ENCODE measurements around the gene RALGDS. TPM values are rescaled to one million over a fixed set of nuclear protein-coding genes. Genes with fewer than 3 reads are reported as not detected.

RALGDS gene
- total and polyA plus RNA-seq, 7 experiments from 2014 or later = 17.8 to 123 (median 76.9) TPM

DNA sequence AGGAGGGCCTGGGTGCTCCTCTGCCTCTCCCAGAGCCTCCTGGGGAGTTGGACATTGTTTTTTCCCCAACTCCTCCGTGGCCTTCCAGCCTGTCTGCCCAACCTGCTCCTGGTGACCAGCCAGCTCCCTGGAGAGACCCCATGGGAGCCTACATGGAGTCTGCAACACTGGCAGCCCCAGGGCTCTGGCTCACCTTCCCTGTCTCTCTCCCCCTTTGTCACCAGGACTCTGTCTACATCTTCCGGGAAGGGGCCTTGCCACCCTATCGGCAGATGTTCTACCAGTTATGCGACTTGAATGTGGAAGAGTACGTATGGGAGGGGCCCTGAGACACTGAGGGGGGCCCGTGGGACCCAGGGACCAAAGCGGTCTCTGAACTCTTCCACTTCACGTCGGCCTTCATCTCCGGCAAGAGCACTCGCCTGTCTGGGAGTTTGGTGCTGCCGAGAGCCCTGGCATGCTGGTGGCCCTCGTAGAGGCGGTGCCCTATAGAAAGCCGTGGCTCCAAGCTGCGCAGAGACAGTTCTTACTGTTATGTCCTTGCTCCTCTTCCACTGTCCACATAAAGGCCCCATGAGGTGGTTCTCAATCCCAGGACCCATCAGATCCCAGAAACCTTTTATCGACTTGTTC is 65.1 kb downstream of the RALGDS start:
- H3K4me3 Mint-ChIP-seq = peak overlapping the region in 7 of 10 donors; percentile 48 to 85 (median 77)
- H3K36me3 Mint-ChIP-seq = peaks cover 0 to 22% (median 9%) of the 10 kb centered on the region in 5 donors
- peak overlapping the region; percentile 75 to 95 (median 90) for H3K27ac Mint-ChIP-seq
- ATAC-seq (no peak), DNase-seq (no peak)
- no peaks in the 10 kb centered on the region for H3K27me3 Mint-ChIP-seq
- H3K36me3 ChIP-seq (ENCODE audit: control insufficient read depth in 2 of 3, insufficient read depth in 3 of 3, low read length in 3 of 3) = peaks cover 0 to 53% (median 12%) of the 10 kb centered on the region in 3 experiments
- H3K27me3 ChIP-seq (ENCODE audit: control insufficient read depth in 2 of 2, insufficient read depth in 2 of 2, low read length in 2 of 2) = no peaks in the 10 kb centered on the region
- peak overlapping the region; percentile 50 for H3K27ac ChIP-seq (ENCODE audit: low read depth, low read length)
- ChIA-PET POLR2A (interaction anchor here (0.5 to 2.6 kb wide), 3 partner anchors 25 to 702 kb away, joined by 3 to 18 read pairs (median 3); partner anchors contain the start of gene GTF3C5), CTCF (interaction anchor here (1.1 kb wide), 2 partner anchors 26 to 34 kb away, joined by 3 to 4 read pairs; no protein-coding TSS in a partner anchor)
- H3K9me3 ChIP-seq (ENCODE audit: control insufficient read depth in 2 of 3, low read length in 3 of 3) = no peaks in the 10 kb centered on the region
- H3K9me3 Mint-ChIP-seq = no peaks in the 10 kb centered on the region
- no peak overlapping the region for H3K4me3 ChIP-seq (ENCODE audit: low read length)
- intact Hi-C loops (cut with micrococcal nuclease) = no loop called here
- H3K4me1 ChIP-seq (ENCODE audit: control insufficient read depth in 2 of 2, insufficient read depth in 2 of 2, low read length in 2 of 2) = peaks cover 5 to 49% of the 10 kb centered on the region in 2 donors
- H3K4me1 Mint-ChIP-seq = peaks cover 26 to 54% (median 44%) of the 10 kb centered on the region in 7 donors

DNA sequence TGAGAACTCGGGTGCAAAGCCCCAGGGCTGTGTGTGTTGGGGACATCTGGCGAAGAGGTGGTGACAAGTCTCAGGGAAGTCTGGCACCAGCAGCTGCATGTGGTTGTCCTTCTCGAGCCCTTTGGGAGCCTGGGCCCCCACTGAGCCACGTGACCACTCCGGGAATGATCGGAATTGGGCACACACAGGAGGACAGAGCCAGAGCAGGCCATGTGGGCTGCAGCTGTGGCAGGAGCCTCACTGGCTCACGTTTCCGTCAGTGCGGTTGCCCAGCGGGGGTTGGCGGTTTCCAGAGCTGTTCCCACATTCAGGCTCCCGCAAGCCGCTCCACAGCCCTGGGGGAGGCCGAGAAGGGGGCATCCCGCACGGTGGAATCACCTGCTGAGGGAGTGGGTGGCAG is 66.1 kb downstream of the RALGDS start:
- no peaks in the 10 kb centered on the region for H3K9me3 Mint-ChIP-seq
- ATAC-seq (no peak), DNase-seq (no peak)
- ChIA-PET POLR2A (no interaction called here), CTCF (no interaction called here)
- peak overlapping the region in 2 of 9 donors; percentile 74 to 84 for H3K27ac Mint-ChIP-seq
- peaks cover 23 to 46% (median 39%) of the 10 kb centered on the region in 7 donors for H3K4me1 Mint-ChIP-seq
- H3K27me3 Mint-ChIP-seq = no peaks in the 10 kb centered on the region
- Histone ChIP-seq H3K36me3 (ENCODE audit: control insufficient read depth in 2 of 3, insufficient read depth in 3 of 3, low read length in 3 of 3) (peaks cover 0 to 62% (median 13%) of the 10 kb centered on the region in 3 experiments), H3K4me3 (ENCODE audit: low read length) (no peak overlapping the region), H3K4me1 (ENCODE audit: control insufficient read depth in 2 of 2, insufficient read depth in 2 of 2, low read length in 2 of 2) (peaks cover 5 to 43% of the 10 kb centered on the region in 2 donors), H3K9me3 (ENCODE audit: control insufficient read depth in 2 of 3, low read length in 3 of 3) (no peaks in the 10 kb centered on the region), H3K27me3 (ENCODE audit: control insufficient read depth in 2 of 2, insufficient read depth in 2 of 2, low read length in 2 of 2) (no peaks in the 10 kb centered on the region), H3K27ac (ENCODE audit: low read depth, low read length) (no peak overlapping the region)
- H3K36me3 Mint-ChIP-seq = peaks cover 0 to 27% (median 9%) of the 10 kb centered on the region in 5 donors
- intact Hi-C loops (cut with micrococcal nuclease) = no loop called here
- H3K4me3 Mint-ChIP-seq = no peak overlapping the region

DNA sequence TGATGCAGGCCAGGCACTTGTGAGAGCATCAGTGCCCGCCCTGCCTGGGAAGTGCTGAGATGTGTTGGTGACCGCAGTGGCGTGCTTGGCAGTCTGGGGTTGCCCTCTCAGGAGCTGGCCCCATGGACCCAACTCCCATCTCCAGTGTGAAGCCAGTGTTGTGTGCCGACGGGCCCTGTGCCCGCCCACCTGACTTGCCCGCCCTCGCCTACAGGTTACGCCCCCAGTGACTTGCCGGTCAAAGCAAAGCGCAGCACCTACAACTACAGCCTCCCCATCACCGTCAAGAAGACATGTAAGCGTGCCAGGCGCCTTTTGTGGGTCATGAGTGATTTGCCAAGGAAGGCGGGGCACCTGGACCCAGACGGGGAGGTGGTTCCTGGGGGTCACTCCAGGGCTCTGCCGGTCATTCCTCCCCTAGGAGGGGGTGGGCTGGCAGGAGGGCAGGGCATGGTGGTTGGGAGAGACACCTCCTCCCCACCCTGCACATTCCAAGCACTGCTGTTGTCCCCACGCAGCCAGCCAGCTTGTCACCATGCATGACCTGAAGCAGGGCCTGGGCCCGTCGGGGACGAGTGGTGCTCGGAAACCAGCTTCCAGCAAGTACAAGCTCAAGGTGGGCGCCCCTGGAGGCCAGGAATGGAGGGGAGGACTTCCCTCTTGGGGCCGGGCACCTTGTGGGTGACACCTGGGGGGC is 66.7 kb downstream of the RALGDS start:
- no peak for DNase-seq
- intact Hi-C loops (cut with micrococcal nuclease) = no loop called here

DNA sequence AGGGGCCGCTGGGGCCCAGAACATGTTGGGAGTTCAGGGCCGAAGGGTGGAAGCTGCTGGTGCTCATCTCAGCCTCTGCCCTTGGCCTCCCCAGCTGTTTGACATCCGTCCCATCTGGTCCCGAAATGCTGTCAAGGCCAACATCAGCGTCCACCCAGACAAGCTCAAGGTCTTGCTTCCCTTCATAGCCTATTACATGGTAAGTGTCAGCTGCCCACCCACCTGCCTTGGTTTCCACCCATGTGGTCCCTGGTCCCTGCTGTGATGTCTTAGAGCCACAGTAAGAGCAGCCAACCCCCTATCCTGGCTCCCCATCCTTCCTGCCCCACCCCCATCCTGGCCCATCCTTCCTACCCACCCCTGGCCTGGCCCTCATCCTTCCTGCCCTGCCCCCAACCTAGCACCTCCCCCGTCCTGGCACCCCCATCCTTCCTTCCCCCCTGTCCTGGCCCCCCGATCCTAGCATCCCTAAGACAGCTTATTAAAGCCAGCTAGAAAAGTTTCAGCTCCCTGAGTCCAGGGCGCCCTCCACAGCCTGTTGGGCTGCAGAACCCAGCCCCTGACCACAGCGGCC is 69.0 kb downstream of the RALGDS start:
- H3K4me3 Mint-ChIP-seq = no peak overlapping the region
- H3K4me1 Mint-ChIP-seq = peaks cover 7 to 17% (median 12%) of the 10 kb centered on the region in 7 donors
- H3K4me1 ChIP-seq (ENCODE audit: control insufficient read depth in 2 of 2, insufficient read depth in 2 of 2, low read length in 2 of 2) = peaks cover 0 to 15% of the 10 kb centered on the region in 2 donors
- H3K27me3 Mint-ChIP-seq = no peaks in the 10 kb centered on the region
- no peak for DNase-seq
- intact Hi-C loops (cut with micrococcal nuclease) = no loop called here
- no peaks in the 10 kb centered on the region for H3K9me3 ChIP-seq (ENCODE audit: control insufficient read depth in 2 of 3, low read length in 3 of 3)
- H3K27ac ChIP-seq (ENCODE audit: low read depth, low read length) = no peak overlapping the region
- ATAC-seq = no peak
- H3K27me3 ChIP-seq (ENCODE audit: control insufficient read depth in 2 of 2, insufficient read depth in 2 of 2, low read length in 2 of 2) = no peaks in the 10 kb centered on the region
- H3K36me3 Mint-ChIP-seq = peaks cover 0 to 35% (median 11%) of the 10 kb centered on the region in 5 donors
- peaks cover 0 to 78% (median 15%) of the 10 kb centered on the region in 3 experiments for H3K36me3 ChIP-seq (ENCODE audit: control insufficient read depth in 2 of 3, insufficient read depth in 3 of 3, low read length in 3 of 3)
- no peak overlapping the region for H3K27ac Mint-ChIP-seq
- POLR2A ChIA-PET = no interaction called here
- H3K4me3 ChIP-seq (ENCODE audit: low read length) = no peak overlapping the region
- no peaks in the 10 kb centered on the region for H3K9me3 Mint-ChIP-seq
- CTCF ChIA-PET = interaction anchor here (0.6 kb wide), 1 partner anchor 92 kb away, joined by 3 read pairs; no protein-coding TSS in a partner anchor

More for the DNA sequence above, 66.7 kb downstream of the RALGDS start:
- no peak for ATAC-seq
- ChIA-PET POLR2A (no interaction called here), CTCF (no interaction called here)
- H3K27me3 Mint-ChIP-seq = no peaks in the 10 kb centered on the region
- Histone ChIP-seq H3K4me1 (ENCODE audit: control insufficient read depth in 2 of 2, insufficient read depth in 2 of 2, low read length in 2 of 2) (peaks cover under 1 to 36% of the 10 kb centered on the region in 2 donors), H3K27ac (ENCODE audit: low read depth, low read length) (no peak overlapping the region), H3K36me3 (ENCODE audit: control insufficient read depth in 2 of 3, insufficient read depth in 3 of 3, low read length in 3 of 3) (peaks cover 0 to 68% (median 13%) of the 10 kb centered on the region in 3 experiments), H3K27me3 (ENCODE audit: control insufficient read depth in 2 of 2, insufficient read depth in 2 of 2, low read length in 2 of 2) (no peaks in the 10 kb centered on the region), H3K4me3 (ENCODE audit: low read length) (no peak overlapping the region), H3K9me3 (ENCODE audit: control insufficient read depth in 2 of 3, low read length in 3 of 3) (no peaks in the 10 kb centered on the region)
- no peak overlapping the region for H3K4me3 Mint-ChIP-seq
- no peaks in the 10 kb centered on the region for H3K9me3 Mint-ChIP-seq
- H3K27ac Mint-ChIP-seq = peak overlapping the region in 2 of 9 donors; percentile 10 to 12
- H3K4me1 Mint-ChIP-seq = peaks cover 17 to 40% (median 33%) of the 10 kb centered on the region in 7 donors
- H3K36me3 Mint-ChIP-seq = peaks cover 0 to 34% (median 9%) of the 10 kb centered on the region in 5 donors

DNA sequence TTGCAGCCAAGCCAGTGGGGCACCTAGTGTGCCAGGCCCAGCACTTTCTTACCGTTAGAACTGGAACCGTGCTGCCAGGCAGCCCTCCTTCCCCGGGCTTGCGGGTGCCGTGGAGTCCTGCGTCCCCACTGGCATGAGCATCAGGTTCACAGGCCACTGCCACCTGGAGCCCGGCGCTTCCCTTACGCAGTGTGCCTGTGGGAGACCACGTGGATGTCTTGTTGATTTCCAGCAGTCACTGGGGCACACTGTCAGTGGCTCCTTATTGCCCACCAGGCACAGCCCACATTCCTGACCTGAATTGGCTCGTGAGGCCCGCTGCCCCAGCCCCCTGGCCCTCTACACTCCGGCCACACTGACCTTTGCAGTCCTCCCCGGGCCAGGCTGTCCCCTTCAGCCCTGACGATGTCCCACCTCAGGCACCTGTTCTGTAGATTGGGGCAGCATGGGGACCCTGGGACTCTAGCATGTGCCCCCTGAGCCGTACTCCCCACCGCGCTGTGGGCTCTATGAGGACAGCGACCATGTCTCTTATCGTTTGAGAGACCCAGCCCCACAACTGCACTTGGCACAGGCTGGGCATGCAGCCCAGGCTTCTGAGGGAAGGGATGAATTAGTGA is 69.6 kb downstream of the RALGDS start:
- CTCF ChIA-PET = interaction anchor here (0.6 to 1.1 kb wide), 2 partner anchors 130 to 135 kb away, joined by 3 read pairs; no protein-coding TSS in a partner anchor
- no peak for ATAC-seq
- POLR2A ChIA-PET = no interaction called here
- Mint-ChIP-seq H3K27ac (no peak overlapping the region), H3K36me3 (peaks cover 4 to 41% (median 12%) of the 10 kb centered on the region in 5 donors), H3K4me3 (no peak overlapping the region), H3K9me3 (no peaks in the 10 kb centered on the region), H3K27me3 (no peaks in the 10 kb centered on the region), H3K4me1 (peaks cover 4 to 12% (median 7%) of the 10 kb centered on the region in 7 donors)
- intact Hi-C loops (cut with micrococcal nuclease) = no loop called here
- Histone ChIP-seq H3K36me3 (ENCODE audit: control insufficient read depth in 2 of 3, insufficient read depth in 3 of 3, low read length in 3 of 3) (peaks cover 0 to 84% (median 18%) of the 10 kb centered on the region in 3 experiments), H3K27me3 (ENCODE audit: control insufficient read depth in 2 of 2, insufficient read depth in 2 of 2, low read length in 2 of 2) (no peaks in the 10 kb centered on the region), H3K27ac (ENCODE audit: low read depth, low read length) (no peak overlapping the region), H3K4me1 (ENCODE audit: control insufficient read depth in 2 of 2, insufficient read depth in 2 of 2, low read length in 2 of 2) (peaks cover 0 to 8% of the 10 kb centered on the region in 2 donors), H3K4me3 (ENCODE audit: low read length) (no peak overlapping the region), H3K9me3 (ENCODE audit: control insufficient read depth in 2 of 3, low read length in 3 of 3) (no peaks in the 10 kb centered on the region)
- DNase-seq = no peak

DNA sequence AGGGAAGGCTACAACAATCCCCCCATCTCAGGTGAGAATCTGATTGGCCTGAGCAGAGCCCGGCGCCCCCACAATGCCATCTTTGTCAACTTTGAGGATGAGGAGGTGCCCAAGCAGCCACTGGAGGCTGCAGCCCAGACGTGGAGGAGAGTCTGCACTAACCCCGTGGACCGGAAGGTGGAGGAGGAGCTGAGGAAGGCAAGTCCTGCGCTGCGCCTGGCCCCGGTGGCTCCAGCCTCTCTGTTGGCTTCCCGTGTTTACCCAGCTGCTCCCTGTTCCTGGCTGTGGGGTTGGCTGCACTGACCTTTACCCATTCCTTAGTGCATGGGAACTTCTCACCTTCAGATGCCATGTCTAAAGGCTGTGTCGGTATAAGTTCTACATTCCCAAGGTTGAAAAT is 70.3 kb downstream of the RALGDS start:
- H3K36me3 Mint-ChIP-seq = peaks cover 4 to 43% (median 13%) of the 10 kb centered on the region in 5 donors
- H3K4me3 Mint-ChIP-seq = no peak overlapping the region
- H3K27ac Mint-ChIP-seq = peak overlapping the region in 1 of 9 donors; percentile 56

More for the DNA sequence above, 70.3 kb downstream of the RALGDS start:
- POLR2A ChIA-PET = no interaction called here
- H3K36me3 ChIP-seq (ENCODE audit: control insufficient read depth in 2 of 3, insufficient read depth in 3 of 3, low read length in 3 of 3) = peaks cover 0 to 85% (median 13%) of the 10 kb centered on the region in 3 experiments
- H3K4me1 Mint-ChIP-seq = peaks cover 0 to 7% (median 2%) of the 10 kb centered on the region in 7 donors
- no peak for ATAC-seq
- no peak for DNase-seq
- H3K4me3 ChIP-seq (ENCODE audit: low read length) = no peak overlapping the region
- H3K27ac ChIP-seq (ENCODE audit: low read depth, low read length) = no peak overlapping the region
- H3K9me3 ChIP-seq (ENCODE audit: control insufficient read depth in 2 of 3, low read length in 3 of 3) = no peaks in the 10 kb centered on the region
- H3K4me1 ChIP-seq (ENCODE audit: control insufficient read depth in 2 of 2, insufficient read depth in 2 of 2, low read length in 2 of 2) = peaks cover 0 to 2% of the 10 kb centered on the region in 2 donors
- intact Hi-C loops (cut with micrococcal nuclease) = no loop called here
- CTCF ChIA-PET = interaction anchor here (0.6 to 1.4 kb wide), 3 partner anchors 28 to 136 kb away, joined by 3 read pairs; no protein-coding TSS in a partner anchor
- no peaks in the 10 kb centered on the region for H3K27me3 Mint-ChIP-seq
- no peaks in the 10 kb centered on the region for H3K9me3 Mint-ChIP-seq
- H3K27me3 ChIP-seq (ENCODE audit: control insufficient read depth in 2 of 2, insufficient read depth in 2 of 2, low read length in 2 of 2) = no peaks in the 10 kb centered on the region
